Transverse colon (tissue), 4 donors: ENCODE measurements around the gene CD48.
"Not testable (repeated sequence)": the region's sequence is repeated elsewhere in the genome, so short reads cannot be mapped to it uniquely, and the experiment has no call there.

Experiments used
- CTCF ChIP-seq, 5 experiments: fragments of 200-600 bp in 3 of 5; fragments of 450-650 bp in 2 of 5; sonication (generic) in 3 of 5; IDR thresholded peaks; 1 replicate in 2 of 5; 2 replicates in 3 of 5; pipeline ENCODE4 v1.5.1; 2016 to 2017; ENCODE audit warnings: antibody characterized with exemption in 5 of 5, inconsistent platforms in 3 of 5, mild to moderate bottlenecking in 2 of 5, moderate library complexity in 1 of 5
- EP300 ChIP-seq: sonication (generic); formaldehyde crosslinking; IDR thresholded peaks from one replicate; pipeline ENCODE4 v1.6.1; 2017; ENCODE audit warnings: antibody characterized with exemption, low read depth
- POLR2A ChIP-seq: fragments of 450-650 bp; IDR thresholded peaks from one replicate; pipeline ENCODE4 v1.6.1; 2016; ENCODE audit warnings: antibody characterized with exemption, mild to moderate bottlenecking, moderate library complexity
- POLR2AphosphoS5 ChIP-seq, 3 donors: sonication (generic); formaldehyde crosslinking; IDR thresholded peaks; one replicate each; pipeline ENCODE4 v1.6.1; 2016; ENCODE audit warnings: antibody characterized with exemption in 3 of 3

- TF ChIP-seq POLR2A; CTCF (IDR thresholded peaks at IDR 0.05); POLR2AphosphoS5 (IDR thresholded peaks at IDR 0.05); EP300: not testable (repeated sequence)
Observed at GRCh38 chr1:160705212-160705621, 6.4 kb downstream of the CD48 start.
